Activated naive CD4-positive, alpha-beta T cell treated with anti-CD3 and anti-CD28 coated beads, Interleukin-2, amount 50 U/mL, for 72 hours (primary cell): Measurements from ENCODE around the gene SNTB2. TPM values are rescaled to one million over a fixed set of nuclear protein-coding genes. Genes with fewer than 3 reads are reported as not detected.
"Not testable (repeated sequence)": the region's sequence is repeated elsewhere in the genome, so short reads cannot be mapped to it uniquely, and the experiment has no call there.

Experiments
- ATAC-seq, 2 donors: fragments of 150-1000 bp; cut with Tn5 transposase; 2 replicates each; pipeline ENCODE4 v1.10.0; 2021; ENCODE audit warnings: mild to moderate bottlenecking in 2 of 2, moderate library complexity in 2 of 2
- DNase-seq, 2 donors: peaks; one replicate each; pipeline ENCODE4 v3.0.0; 2021 to 2022; ENCODE audit warnings: low spot score in 2 of 2
- H3K27ac Mint-ChIP-seq, 2 donors: one replicate each; pipeline ENCODE4 v1.8.0; 2022; ENCODE audit warnings: mild to moderate bottlenecking in 2 of 2, mixed read lengths in 2 of 2
- H3K36me3 Mint-ChIP-seq, 2 donors: one replicate each; pipeline ENCODE4 v1.8.0; 2022; ENCODE audit warnings: mixed read lengths in 2 of 2
- H3K9me3 Mint-ChIP-seq, 2 donors: one replicate each; pipeline ENCODE4 v1.8.0; 2022; ENCODE audit warnings: mixed read lengths in 2 of 2
- total RNA-seq, 2 donors: library from RNA; stranded (reverse); gene quantifications; one replicate each; pipeline ENCODE4 v1.2.3, GENCODE V29; 2022

Gene SNTB2
- total RNA-seq, 2 donors from 2014 or later, result 12.7 to 21.2 TPM

- ATAC-seq, result no peak
- Mint-ChIP-seq H3K9me3 (no peaks in the 10 kb centered on the region), H3K27ac (no peak overlapping the region), H3K36me3 (no peaks in the 10 kb centered on the region)
- no peak for DNase-seq
Measured at GRCh38 chr16:69250081-69250480, 63.1 kb downstream of the SNTB2 start.

- H3K27ac Mint-ChIP-seq, result no peak overlapping the region
- no peak for ATAC-seq
- no peaks in the 10 kb centered on the region for H3K9me3 Mint-ChIP-seq
- no peaks in the 10 kb centered on the region for H3K36me3 Mint-ChIP-seq
- DNase-seq, result no peak
Measured at GRCh38 chr16:69253870-69254341, 66.9 kb downstream of the SNTB2 start.

- ATAC-seq, DNase-seq, H3K9me3 Mint-ChIP-seq, H3K27ac Mint-ChIP-seq, H3K36me3 Mint-ChIP-seq: not testable (repeated sequence)
Measured at GRCh38 chr16:69259428-69259764, 72.4 kb downstream of the SNTB2 start.

GRCh38 chr16:69260019-69260418 is 73.1 kb downstream of the SNTB2 start:
- Mint-ChIP-seq H3K27ac (no peak overlapping the region), H3K36me3 (peaks cover 0 to 5% of the 10 kb centered on the region in 2 donors), H3K9me3 (no peaks in the 10 kb centered on the region)
- DNase-seq (no peak), ATAC-seq (no peak)

GRCh38 chr16:69260506-69260905 is 73.5 kb downstream of the SNTB2 start:
- ATAC-seq (no peak), DNase-seq (no peak)
- Mint-ChIP-seq H3K27ac (no peak overlapping the region), H3K36me3 (peaks cover 0 to 5% of the 10 kb centered on the region in 2 donors), H3K9me3 (no peaks in the 10 kb centered on the region)

- no peaks in the 10 kb centered on the region for H3K36me3 Mint-ChIP-seq
- ATAC-seq, result no peak
- no peak for DNase-seq
- H3K27ac Mint-ChIP-seq, result no peak overlapping the region
- H3K9me3 Mint-ChIP-seq, result no peaks in the 10 kb centered on the region
Measured at GRCh38 chr16:69266334-69267063, 79.5 kb downstream of the SNTB2 start.

- Mint-ChIP-seq H3K36me3 (no peaks in the 10 kb centered on the region), H3K27ac (no peak overlapping the region), H3K9me3 (no peaks in the 10 kb centered on the region)
- DNase-seq (no peak), ATAC-seq (no peak)
Measured at GRCh38 chr16:69267633-69268032, 80.7 kb downstream of the SNTB2 start.

- H3K27ac Mint-ChIP-seq, result no peak overlapping the region
Measured at GRCh38 chr16:69270395-69270794, 83.4 kb downstream of the SNTB2 start.

GRCh38 chr16:69270831-69271230 is 83.9 kb downstream of the SNTB2 start:
- no peak overlapping the region for H3K27ac Mint-ChIP-seq
- no peaks in the 10 kb centered on the region for H3K9me3 Mint-ChIP-seq
- H3K36me3 Mint-ChIP-seq, result no peaks in the 10 kb centered on the region

More at GRCh38 chr16:69270395-69270794, 83.4 kb downstream of the SNTB2 start:
- DNase-seq (no peak), ATAC-seq (no peak)
- Mint-ChIP-seq H3K9me3 (no peaks in the 10 kb centered on the region), H3K36me3 (no peaks in the 10 kb centered on the region)

GRCh38 chr16:69273009-69273408 is 86.0 kb downstream of the SNTB2 start:
- H3K9me3 Mint-ChIP-seq, result no peaks in the 10 kb centered on the region
- DNase-seq, result no peak
- no peak for ATAC-seq

More at GRCh38 chr16:69270831-69271230, 83.9 kb downstream of the SNTB2 start:
- ATAC-seq, result no peak
- DNase-seq, result no peak

GRCh38 chr16:69274699-69275235 is 87.8 kb downstream of the SNTB2 start:
- ATAC-seq (no peak), DNase-seq (no peak)
- peak overlapping the region in 1 of 2 donors; percentile 21 for H3K27ac Mint-ChIP-seq
- H3K9me3 Mint-ChIP-seq, result no peaks in the 10 kb centered on the region
- H3K36me3 Mint-ChIP-seq, result no peaks in the 10 kb centered on the region

More at GRCh38 chr16:69273009-69273408, 86.0 kb downstream of the SNTB2 start:
- Mint-ChIP-seq H3K27ac (no peak overlapping the region), H3K36me3 (no peaks in the 10 kb centered on the region)

GRCh38 chr16:69276148-69277115 is 89.5 kb downstream of the SNTB2 start:
- Mint-ChIP-seq H3K27ac (no peak overlapping the region), H3K9me3 (no peaks in the 10 kb centered on the region), H3K36me3 (no peaks in the 10 kb centered on the region)
- ATAC-seq (no peak), DNase-seq (no peak)

GRCh38 chr16:69277413-69277812 is 90.4 kb downstream of the SNTB2 start:
- H3K36me3 Mint-ChIP-seq, result no peaks in the 10 kb centered on the region
- H3K27ac Mint-ChIP-seq, result no peak overlapping the region
- no peak for DNase-seq
- no peak for ATAC-seq
- no peaks in the 10 kb centered on the region for H3K9me3 Mint-ChIP-seq

GRCh38 chr16:69283851-69284250 is 96.9 kb downstream of the SNTB2 start:
- DNase-seq, result no peak
- Mint-ChIP-seq H3K36me3 (no peaks in the 10 kb centered on the region), H3K27ac (no peak overlapping the region), H3K9me3 (no peaks in the 10 kb centered on the region)
- no peak for ATAC-seq

- ATAC-seq, result no peak
- no peaks in the 10 kb centered on the region for H3K9me3 Mint-ChIP-seq
Measured at GRCh38 chr16:69285240-69285639, 98.3 kb downstream of the SNTB2 start.

GRCh38 chr16:69286941-69287713 is 100.2 kb downstream of the SNTB2 start:
- Mint-ChIP-seq H3K36me3 (no peaks in the 10 kb centered on the region), H3K9me3 (no peaks in the 10 kb centered on the region), H3K27ac (peak overlapping the region in 1 of 2 donors; percentile 68)
- ATAC-seq (peak; percentile 13 to 28), DNase-seq (peak in 1 of 2 donors; percentile 63)

More at GRCh38 chr16:69285240-69285639, 98.3 kb downstream of the SNTB2 start:
- DNase-seq, result no peak
- Mint-ChIP-seq H3K27ac (no peak overlapping the region), H3K36me3 (no peaks in the 10 kb centered on the region)
